ENCODE data around the gene CCZ1B.
"Not testable (repeated sequence)": the region's sequence is repeated elsewhere in the genome, so short reads cannot be mapped to it uniquely, and the experiment has no call there.

DNA sequence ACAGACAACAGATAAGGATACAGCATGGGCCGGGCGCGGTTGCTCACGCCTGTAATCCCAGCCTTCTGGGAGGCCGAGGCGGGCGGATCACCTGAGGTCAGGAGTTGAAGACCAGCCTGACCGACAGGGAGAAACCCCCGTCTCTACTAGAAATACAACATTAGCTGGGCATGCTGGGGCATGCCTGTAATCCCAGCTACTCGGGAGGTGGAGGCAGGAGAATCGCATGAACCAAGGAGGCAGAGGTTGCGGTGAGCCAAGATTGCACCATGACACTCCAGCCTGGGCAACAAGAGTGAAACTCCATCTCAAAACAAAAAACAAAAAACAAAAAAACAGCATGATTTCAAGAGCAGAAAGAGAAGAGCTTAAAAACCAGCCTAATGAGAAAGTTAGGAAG, 38.1 kb upstream of the CCZ1B start:
- TF ChIP-seq, protein P1, sequence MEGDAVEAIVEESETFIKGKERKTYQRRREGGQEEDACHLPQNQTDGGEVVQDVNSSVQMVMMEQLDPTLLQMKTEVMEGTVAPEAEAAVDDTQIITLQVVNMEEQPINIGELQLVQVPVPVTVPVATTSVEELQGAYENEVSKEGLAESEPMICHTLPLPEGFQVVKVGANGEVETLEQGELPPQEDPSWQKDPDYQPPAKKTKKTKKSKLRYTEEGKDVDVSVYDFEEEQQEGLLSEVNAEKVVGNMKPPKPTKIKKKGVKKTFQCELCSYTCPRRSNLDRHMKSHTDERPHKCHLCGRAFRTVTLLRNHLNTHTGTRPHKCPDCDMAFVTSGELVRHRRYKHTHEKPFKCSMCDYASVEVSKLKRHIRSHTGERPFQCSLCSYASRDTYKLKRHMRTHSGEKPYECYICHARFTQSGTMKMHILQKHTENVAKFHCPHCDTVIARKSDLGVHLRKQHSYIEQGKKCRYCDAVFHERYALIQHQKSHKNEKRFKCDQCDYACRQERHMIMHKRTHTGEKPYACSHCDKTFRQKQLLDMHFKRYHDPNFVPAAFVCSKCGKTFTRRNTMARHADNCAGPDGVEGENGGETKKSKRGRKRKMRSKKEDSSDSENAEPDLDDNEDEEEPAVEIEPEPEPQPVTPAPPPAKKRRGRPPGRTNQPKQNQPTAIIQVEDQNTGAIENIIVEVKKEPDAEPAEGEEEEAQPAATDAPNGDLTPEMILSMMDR (IDR thresholded peaks at IDR 0.05), result not testable (repeated sequence)
- not testable (repeated sequence) for TF ChIP-seq EZH2 (IDR thresholded peaks at IDR 0.05; ENCODE audit: borderline replicate concordance, insufficient read depth, low read depth, low read length, poor library complexity, severe bottlenecking)

All from B cell (primary cell).